Osteocyte (in vitro differentiated cells): ENCODE data around the gene IGLON5. TPM values are rescaled to one million over a fixed set of nuclear protein-coding genes. Genes with fewer than 3 reads are reported as not detected.

ENCODE experiments used
- DNase-seq: peaks from one replicate; pipeline ENCODE4 v3.0.0; 2021; ENCODE audit warnings: mixed read lengths; ENCODE audit not compliant: unreplicated experiment; ENCODE audit errors: extremely low spot score
- H3K27ac Mint-ChIP-seq: one replicate; pipeline ENCODE4 v1.8.0; 2021; ENCODE audit warnings: mild to moderate bottlenecking, mixed read lengths; ENCODE audit not compliant: unreplicated experiment
- H3K27me3 Mint-ChIP-seq: one replicate; pipeline ENCODE4 v1.8.0; 2021; ENCODE audit warnings: mixed read lengths; ENCODE audit not compliant: unreplicated experiment
- H3K36me3 Mint-ChIP-seq: one replicate; pipeline ENCODE4 v1.8.0; 2021; ENCODE audit warnings: mixed read lengths; ENCODE audit not compliant: unreplicated experiment
- H3K4me1 Mint-ChIP-seq: one replicate; pipeline ENCODE4 v1.8.0; 2021; ENCODE audit warnings: mixed read lengths; ENCODE audit not compliant: unreplicated experiment
- H3K4me3 Mint-ChIP-seq: one replicate; pipeline ENCODE4 v1.8.0; 2021; ENCODE audit warnings: mild to moderate bottlenecking, moderate library complexity, mixed read lengths; ENCODE audit not compliant: unreplicated experiment
- H3K9me3 Mint-ChIP-seq: one replicate; pipeline ENCODE4 v1.8.0; 2021; ENCODE audit warnings: mixed read lengths; ENCODE audit not compliant: unreplicated experiment
- CTCF ChIP-seq: fragments of 200-600 bp; sonication (generic); IDR thresholded peaks from 2 replicates; pipeline ENCODE4 v1.5.0; 2021; ENCODE audit warnings: antibody characterized with exemption, mild to moderate bottlenecking, moderate library complexity
- total RNA-seq: library from RNA; stranded (reverse); gene quantifications from 2 replicates; pipeline ENCODE4 v1.2.1, GENCODE V29; 2021

IGLON5 gene
- total RNA-seq, 1 donor from 2014 or later: not detected

GRCh38 chr19:51317376-51317775 lies 5.9 kb downstream of the IGLON5 start:
- Mint-ChIP-seq H3K36me3 (no peaks in the 10 kb centered on the region), H3K4me1 (no peaks in the 10 kb centered on the region), H3K27ac (no peak overlapping the region), H3K4me3 (no peak overlapping the region), H3K27me3 (peaks cover 4% of the 10 kb centered on the region), H3K9me3 (peaks cover 10% of the 10 kb centered on the region)
- TF ChIP-seq CTCF: no peak
- DNase-seq: no peak

GRCh38 chr19:51317968-51318367 lies 6.5 kb downstream of the IGLON5 start:
- H3K9me3 Mint-ChIP-seq: peaks cover 10% of the 10 kb centered on the region
- H3K4me3 Mint-ChIP-seq: no peak overlapping the region
- DNase-seq: no peak
- H3K4me1 Mint-ChIP-seq: no peaks in the 10 kb centered on the region
- TF ChIP-seq CTCF: no peak
- no peaks in the 10 kb centered on the region for H3K36me3 Mint-ChIP-seq
- peaks cover 4% of the 10 kb centered on the region for H3K27me3 Mint-ChIP-seq
- H3K27ac Mint-ChIP-seq: no peak overlapping the region

GRCh38 chr19:51318687-51319648 lies 7.5 kb downstream of the IGLON5 start:
- Mint-ChIP-seq H3K4me3 (no peak overlapping the region), H3K27me3 (no peaks in the 10 kb centered on the region), H3K4me1 (no peaks in the 10 kb centered on the region), H3K36me3 (no peaks in the 10 kb centered on the region), H3K9me3 (peaks cover 10% of the 10 kb centered on the region), H3K27ac (no peak overlapping the region)
- DNase-seq: no peak
- TF ChIP-seq CTCF: no peak

- TF ChIP-seq CTCF: no peak
Observed at GRCh38 chr19:51319649-51320279, 8.3 kb downstream of the IGLON5 start.

GRCh38 chr19:51320280-51320657 lies 8.8 kb downstream of the IGLON5 start:
- Mint-ChIP-seq H3K27ac (no peak overlapping the region), H3K4me3 (no peak overlapping the region), H3K36me3 (no peaks in the 10 kb centered on the region), H3K9me3 (peaks cover 3% of the 10 kb centered on the region), H3K4me1 (no peaks in the 10 kb centered on the region), H3K27me3 (no peaks in the 10 kb centered on the region)
- no peak for DNase-seq
- no peak for TF ChIP-seq CTCF

More at GRCh38 chr19:51319649-51320279, 8.3 kb downstream of the IGLON5 start:
- Mint-ChIP-seq H3K9me3 (peaks cover 8% of the 10 kb centered on the region), H3K27ac (no peak overlapping the region), H3K4me1 (no peaks in the 10 kb centered on the region), H3K36me3 (no peaks in the 10 kb centered on the region), H3K27me3 (no peaks in the 10 kb centered on the region), H3K4me3 (no peak overlapping the region)
- DNase-seq: no peak
